Measurements from ENCODE around the gene RPL27A.

RPL27A gene

DNA sequence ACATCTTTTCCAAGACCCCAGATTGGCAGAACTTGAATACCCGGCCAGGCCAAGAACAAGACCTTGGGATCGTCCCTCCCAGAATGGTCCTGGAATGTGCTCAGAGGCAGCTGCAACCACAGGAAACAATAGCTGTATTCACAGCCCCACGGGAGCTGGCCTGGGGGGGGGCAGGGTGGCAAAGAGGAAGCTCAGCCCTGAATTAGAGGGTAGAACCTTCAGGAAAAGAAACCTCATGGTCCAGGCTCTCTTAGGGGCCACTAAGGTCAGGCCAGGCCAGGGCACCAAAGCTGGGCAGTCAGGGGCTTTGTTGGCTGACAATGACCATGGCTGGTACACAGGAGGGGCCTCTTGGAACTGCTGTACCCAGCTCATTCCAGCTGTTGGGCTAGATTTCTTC lies 17.3 kb downstream of the RPL27A start:
- Histone ChIP-seq H3K36me3 (ENCODE audit: control insufficient read depth in 2 of 2, insufficient read depth in 1 of 2, low read length in 2 of 2) (peaks cover 0 to 47% of the 10 kb centered on the region in 2 experiments; a peak in 1 of 3 replicates), H3K27ac (ENCODE audit: extremely low read depth, low read depth, low read length) (no peak overlapping the region), H3K9me3 (ENCODE audit: control insufficient read depth, insufficient read depth, low read depth, low read length) (no peaks in the 10 kb centered on the region), H3K4me3 (ENCODE audit: low read depth, low read length) (no peak overlapping the region), H3K4me1 (ENCODE audit: control insufficient read depth, insufficient read depth, low read length) (no peaks in the 10 kb centered on the region)
- POLR2A ChIA-PET = interaction anchor here (1.1 kb wide), 1 partner anchor 11 kb away, joined by 4 read pairs; no protein-coding TSS in a partner anchor
- CTCF ChIA-PET = interaction anchor here (1.0 kb wide), 2 partner anchors 113 to 438 kb away, joined by 3 to 4 read pairs; no protein-coding TSS in a partner anchor
- TF ChIP-seq ZNF510 (tag by site-specific recombination; IDR thresholded peaks at IDR 0.05; ENCODE audit: insufficient replicate concordance) = no peak
- TF ChIP-seq GLIS1 (tag by site-specific recombination; IDR thresholded peaks at IDR 0.05) = peak; percentile 30; the same call in 1 of the 2 replicates

- Histone ChIP-seq H3K9me3 (ENCODE audit: control insufficient read depth, insufficient read depth, low read depth, low read length) (no peaks in the 10 kb centered on the region), H3K4me3 (ENCODE audit: low read depth, low read length) (no peak overlapping the region), H3K36me3 (ENCODE audit: control insufficient read depth in 2 of 2, insufficient read depth in 1 of 2, low read length in 2 of 2) (peaks cover 0 to 35% of the 10 kb centered on the region in 2 experiments; a peak in 1 of 3 replicates), H3K4me1 (ENCODE audit: control insufficient read depth, insufficient read depth, low read length) (no peaks in the 10 kb centered on the region), H3K27ac (ENCODE audit: extremely low read depth, low read depth, low read length) (no peak overlapping the region)
- CTCF ChIA-PET = interaction anchor here (0.5 to 0.7 kb wide), 2 partner anchors 93 to 121 kb away, joined by 3 read pairs; no protein-coding TSS in a partner anchor
- POLR2A ChIA-PET = interaction anchor here (1.3 kb wide), 1 partner anchor 13 kb away, joined by 4 read pairs; no protein-coding TSS in a partner anchor
- TF ChIP-seq KLF1 (tag by site-specific recombination; IDR thresholded peaks at IDR 0.05) (no peak), ZBTB26 (tag by site-specific recombination; optimal IDR thresholded peaks at IDR 0.05) (no peak), ZNF10 (tag by site-specific recombination; IDR thresholded peaks at IDR 0.05) (peak; percentile 96), ZNF600 (tag by site-specific recombination; IDR thresholded peaks at IDR 0.05) (0 out of 2 replicates have a peak, but pooled peaks have one; percentile 21), IKZF3 (tag by site-specific recombination; IDR thresholded peaks at IDR 0.05) (no peak), TCF7L2 (IDR thresholded peaks at IDR 0.05; ENCODE audit: borderline replicate concordance, low read depth, low read length) (no peak), ZNF76 (tag by site-specific recombination; IDR thresholded peaks at IDR 0.05; ENCODE audit: borderline replicate concordance, low read depth) (no peak), HOXD13 (CRISPR knock-in tag; IDR thresholded peaks at IDR 0.05; ENCODE audit: borderline replicate concordance) (no peak), RBAK (tag by site-specific recombination; IDR thresholded peaks at IDR 0.05) (no peak), GLI4 (tag by site-specific recombination; IDR thresholded peaks at IDR 0.05) (no peak), GLIS1 (tag by site-specific recombination; IDR thresholded peaks at IDR 0.05) (no peak)
These were observed 19.5 kb downstream of the RPL27A start for GRCh38 chr11:8701891-8702597.

- Histone ChIP-seq H3K9me3 (ENCODE audit: control insufficient read depth, insufficient read depth, low read depth, low read length) (no peaks in the 10 kb centered on the region), H3K4me3 (ENCODE audit: low read depth, low read length) (no peak overlapping the region), H3K27ac (ENCODE audit: extremely low read depth, low read depth, low read length) (no peak overlapping the region), H3K4me1 (ENCODE audit: control insufficient read depth, insufficient read depth, low read length) (no peaks in the 10 kb centered on the region), H3K36me3 (ENCODE audit: control insufficient read depth in 2 of 2, insufficient read depth in 1 of 2, low read length in 2 of 2) (peaks cover 0 to 34% of the 10 kb centered on the region in 2 experiments; a peak in 1 of 3 replicates)
- CTCF ChIA-PET = no interaction called here
- TF ChIP-seq ZNF747 (tag by site-specific recombination; IDR thresholded peaks at IDR 0.05) (no peak), ZNF555 (tag by site-specific recombination; conservative IDR thresholded peaks at IDR 0.05) (no peak), ZNF785 (tag by site-specific recombination; IDR thresholded peaks at IDR 0.05) (no peak), ZNF791 (tag by site-specific recombination; IDR thresholded peaks at IDR 0.05) (no peak), ZNF223 (tag by site-specific recombination; IDR thresholded peaks at IDR 0.05) (no peak), IKZF3 (tag by site-specific recombination; IDR thresholded peaks at IDR 0.05) (no peak), ZNF391 (tag by site-specific recombination; IDR thresholded peaks at IDR 0.05; ENCODE audit: borderline replicate concordance, low read depth) (no peak), ZNF677 (tag by site-specific recombination; IDR thresholded peaks at IDR 0.05) (no peak), ZNF660 (tag by site-specific recombination; IDR thresholded peaks at IDR 0.05) (no peak), ZNF175 (tag by site-specific recombination; IDR thresholded peaks at IDR 0.05) (no peak), ZNF266 (tag by site-specific recombination; IDR thresholded peaks at IDR 0.05; ENCODE audit: low read depth) (no peak), ZNF501 (tag by site-specific recombination; IDR thresholded peaks at IDR 0.05) (no peak), ZNF148 (tag by site-specific recombination; IDR thresholded peaks at IDR 0.05; ENCODE audit: borderline replicate concordance) (no peak)
- TF ChIP-seq, protein P1, sequence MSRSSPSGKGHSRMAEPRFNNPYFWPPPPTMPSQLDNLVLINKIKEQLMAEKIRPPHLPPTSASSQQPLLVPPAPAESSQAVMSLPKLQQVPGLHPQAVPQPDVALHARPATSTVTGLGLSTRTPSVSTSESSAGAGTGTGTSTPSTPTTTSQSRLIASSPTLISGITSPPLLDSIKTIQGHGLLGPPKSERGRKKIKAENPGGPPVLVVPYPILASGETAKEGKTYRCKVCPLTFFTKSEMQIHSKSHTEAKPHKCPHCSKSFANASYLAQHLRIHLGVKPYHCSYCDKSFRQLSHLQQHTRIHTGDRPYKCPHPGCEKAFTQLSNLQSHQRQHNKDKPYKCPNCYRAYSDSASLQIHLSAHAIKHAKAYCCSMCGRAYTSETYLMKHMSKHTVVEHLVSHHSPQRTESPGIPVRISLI (tag by site-specific recombination; IDR thresholded peaks at IDR 0.05) = no peak
- POLR2A ChIA-PET = interaction anchor here (1.3 kb wide), 1 partner anchor 13 kb away, joined by 4 read pairs; no protein-coding TSS in a partner anchor
These were observed 20.0 kb downstream of the RPL27A start for GRCh38 chr11:8702598-8702915.
